Muscle of leg (tissue), 11 donors: ENCODE measurements around the gene CYP11A1. TPM values are rescaled to one million over a fixed set of nuclear protein-coding genes. Genes with fewer than 3 reads are reported as not detected.

Experiments
- DNase-seq: peaks from one replicate; pipeline ENCODE4 v3.0.0; 2013
- H3K27ac ChIP-seq: one replicate; pipeline ENCODE4 v1.5.1; 2013; ENCODE audit warnings: mild to moderate bottlenecking, low read length, control low read depth
- H3K27me3 ChIP-seq: one replicate; pipeline ENCODE4 v1.6.1; 2013; ENCODE audit warnings: low read length; ENCODE audit not compliant: control insufficient read depth, insufficient read depth
- H3K36me3 ChIP-seq: one replicate; pipeline ENCODE4 v1.6.1; 2013; ENCODE audit warnings: low read length; ENCODE audit not compliant: control insufficient read depth, insufficient read depth
- H3K4me1 ChIP-seq: one replicate; pipeline ENCODE4 v1.6.1; 2013; ENCODE audit warnings: low read length; ENCODE audit not compliant: control insufficient read depth, insufficient read depth
- H3K4me3 ChIP-seq: one replicate; pipeline ENCODE4 v1.5.1; 2013; ENCODE audit warnings: low read length, control low read depth
- H3K9me3 ChIP-seq: replicated peaks from 2 replicates; pipeline ENCODE4 v1.6.1; 2013; ENCODE audit warnings: low read depth, low read length; ENCODE audit not compliant: control insufficient read depth
- WGBS: methylation state at CpG from one replicate; pipeline ENCODE4 v1.1.5; 2013; ENCODE audit warnings: missing lambda C conversion rate; ENCODE audit not compliant: insufficient coverage; 5-methylcytosine and 5-hydroxymethylcytosine counted together
- polyA plus RNA-seq, 8 donors: library from polyadenylated mRNA; unstranded; fragments of 120-200 nt; gene quantifications; one replicate each; pipeline versions ENCODE4 v1.2.1 to v1.2.3, GENCODE V29; 2013; ENCODE audit warnings: inconsistent platforms in 1 of 8, low replicate concordance in 1 of 8; ENCODE audit not compliant: insufficient read length in 8 of 8, insufficient read depth in 1 of 8
- total RNA-seq: library from RNA; stranded (reverse); fragments of 120-200 nt; gene quantifications from one replicate; pipeline ENCODE4 v1.2.4, GENCODE V29; 2013

Gene CYP11A1
- total and polyA plus RNA-seq, 9 donors: 1.2 to 3.6 (median 2.4) TPM

DNA sequence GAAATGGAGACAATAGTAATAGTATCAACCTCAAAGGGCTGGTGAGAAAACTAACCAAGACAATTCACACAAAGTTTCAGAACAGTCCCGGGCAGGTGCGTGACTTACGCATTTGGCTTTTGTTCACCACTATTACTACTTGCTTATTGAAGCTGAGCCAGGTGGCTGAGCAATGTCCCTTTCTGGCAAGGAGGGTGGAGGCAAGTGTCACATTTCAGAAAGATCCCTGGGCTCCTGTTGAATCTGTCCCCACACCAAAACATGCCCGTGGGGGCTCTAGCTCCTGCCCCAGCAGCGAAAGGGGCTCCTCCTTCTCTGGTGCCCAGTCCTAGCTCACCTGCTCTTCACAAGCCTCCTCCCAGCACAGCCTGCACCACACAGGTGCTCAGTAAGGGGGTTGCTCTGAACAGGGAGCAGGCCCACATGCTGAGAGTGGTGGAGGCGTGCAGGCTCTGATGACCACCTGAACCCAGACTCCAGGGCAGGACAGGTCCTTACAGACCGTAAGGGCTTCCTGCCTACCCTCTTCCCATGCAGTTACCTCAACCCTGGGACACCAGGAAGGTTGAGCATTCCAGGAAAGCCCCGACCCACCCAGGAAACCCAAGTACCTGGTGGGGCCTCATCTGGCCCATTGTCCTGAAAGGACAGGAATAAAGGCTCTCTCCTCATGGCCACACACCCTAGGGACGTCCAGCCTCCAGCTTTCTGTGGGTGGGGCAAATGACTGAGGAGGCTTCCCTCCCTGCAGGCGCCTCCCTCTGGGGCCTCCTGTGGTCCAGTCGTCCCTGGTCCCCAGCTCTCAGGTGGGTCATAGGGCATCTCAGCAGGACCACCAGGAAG is 33.7 kb upstream of the CYP11A1 start:
- DNase-seq: no peak
- Histone ChIP-seq H3K27ac (no peak overlapping the region), H3K9me3 (no peaks in the 10 kb centered on the region), H3K4me1 (peaks cover 55% of the 10 kb centered on the region), H3K4me3 (no peak overlapping the region), H3K36me3 (no peaks in the 10 kb centered on the region), H3K27me3 (peaks cover 10% of the 10 kb centered on the region)
- 63% methylated on average over 7 of the region's 11 CpGs for WGBS

DNA sequence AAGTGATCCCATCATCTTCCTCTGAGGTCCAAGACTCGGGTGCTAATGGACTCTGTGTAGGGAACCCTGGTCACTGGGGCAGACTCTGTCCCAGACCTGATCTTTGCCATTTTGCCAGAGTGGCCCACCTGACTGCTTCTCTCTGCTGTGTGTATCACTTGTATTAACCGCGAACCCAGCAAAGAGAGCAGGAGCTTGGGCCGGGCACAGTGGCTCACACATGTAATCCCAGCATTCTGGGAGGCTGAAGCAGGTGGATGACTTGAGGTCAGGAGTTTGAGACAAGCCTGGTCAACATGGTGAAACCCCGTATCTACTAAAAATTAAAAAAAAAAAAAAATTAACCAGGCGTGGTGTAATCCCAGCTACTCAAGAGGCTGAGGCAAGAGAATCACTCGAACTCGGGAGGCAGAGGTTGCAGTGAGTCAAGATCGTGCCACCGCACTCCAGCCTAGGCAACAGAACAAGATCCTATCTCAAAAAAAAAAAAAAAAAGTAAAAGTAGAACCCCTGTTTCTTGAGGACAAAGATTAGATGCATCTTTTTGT is 32.9 kb upstream of the CYP11A1 start:
- no peaks in the 10 kb centered on the region for H3K36me3 ChIP-seq
- peaks cover 63% of the 10 kb centered on the region for H3K4me1 ChIP-seq
- WGBS: 92% methylated on average over 1 of the region's 10 CpGs
- no peak overlapping the region for H3K27ac ChIP-seq
- no peak for DNase-seq
- H3K4me3 ChIP-seq: no peak overlapping the region
- H3K27me3 ChIP-seq: peaks cover 6% of the 10 kb centered on the region
- H3K9me3 ChIP-seq: no peaks in the 10 kb centered on the region

DNA sequence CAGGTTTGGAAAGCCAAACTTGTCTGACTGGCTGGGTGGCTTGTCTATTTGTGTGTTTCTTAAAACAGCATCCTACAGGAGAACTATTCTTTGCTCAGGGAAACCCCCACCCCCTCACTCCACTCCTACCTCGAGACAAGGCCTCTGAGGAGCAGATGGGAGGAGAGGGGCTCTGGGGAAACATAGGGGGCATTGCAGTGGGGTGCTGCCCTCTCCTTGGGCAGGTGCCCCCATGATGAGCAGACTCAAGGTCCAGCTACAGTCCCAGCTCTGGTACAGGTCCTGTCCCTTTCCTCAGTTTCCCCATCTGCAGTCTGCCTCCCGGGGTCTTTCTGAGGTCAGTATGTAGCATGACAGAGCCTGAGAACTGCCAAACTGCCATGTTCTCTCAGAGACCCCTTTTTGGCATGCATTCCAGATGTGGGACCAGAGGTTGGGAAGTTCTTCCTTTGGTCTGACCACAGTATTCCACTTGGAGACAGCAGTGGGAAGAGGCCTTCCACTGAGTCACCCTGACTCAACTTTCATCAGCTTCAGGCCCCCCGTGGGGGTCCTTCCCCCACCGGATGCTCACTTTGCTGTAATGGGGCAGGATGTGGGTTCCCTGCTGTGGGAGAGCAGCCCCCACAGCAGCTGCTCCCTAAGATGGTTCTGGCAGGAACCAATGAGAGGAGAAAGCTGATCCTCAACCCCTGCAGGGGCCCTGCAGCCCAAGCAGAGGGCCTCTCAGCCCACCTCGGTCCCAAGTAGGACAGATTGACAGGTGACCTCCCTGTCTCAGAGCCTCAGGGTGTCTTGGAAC is 32.3 kb upstream of the CYP11A1 start:
- Histone ChIP-seq H3K27me3 (peaks cover 4% of the 10 kb centered on the region), H3K27ac (no peak overlapping the region), H3K9me3 (no peaks in the 10 kb centered on the region), H3K4me3 (no peak overlapping the region), H3K4me1 (peaks cover 67% of the 10 kb centered on the region), H3K36me3 (no peaks in the 10 kb centered on the region)
- WGBS: 43% methylated on average over 1 of the region's 5 CpGs
- DNase-seq: no peak

DNA sequence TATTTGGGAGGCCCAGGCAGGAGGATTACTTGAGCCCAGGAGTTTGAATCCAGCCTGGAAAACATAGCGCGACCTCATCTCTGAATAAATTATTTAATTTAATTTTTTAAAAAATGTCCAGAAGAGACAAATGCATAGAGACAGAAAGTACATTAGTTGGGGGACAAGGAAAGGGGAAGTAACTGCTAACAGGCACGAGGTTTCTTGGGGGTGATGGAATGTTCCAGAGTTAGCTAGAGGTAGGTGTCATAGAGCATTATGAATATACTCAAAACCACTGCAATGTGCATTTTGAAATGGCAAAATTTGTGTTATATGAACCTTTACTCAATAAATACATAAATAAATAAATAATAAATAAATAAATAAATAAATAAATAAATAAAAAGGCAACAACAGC is 31.7 kb upstream of the CYP11A1 start:
- Histone ChIP-seq H3K36me3 (no peaks in the 10 kb centered on the region), H3K4me3 (no peak overlapping the region), H3K27ac (no peak overlapping the region), H3K9me3 (no peaks in the 10 kb centered on the region), H3K27me3 (peaks cover 3% of the 10 kb centered on the region), H3K4me1 (peaks cover 62% of the 10 kb centered on the region)
- no peak for DNase-seq
- no CpG with 5 or more reads among the region's 3 CpGs for WGBS

DNA sequence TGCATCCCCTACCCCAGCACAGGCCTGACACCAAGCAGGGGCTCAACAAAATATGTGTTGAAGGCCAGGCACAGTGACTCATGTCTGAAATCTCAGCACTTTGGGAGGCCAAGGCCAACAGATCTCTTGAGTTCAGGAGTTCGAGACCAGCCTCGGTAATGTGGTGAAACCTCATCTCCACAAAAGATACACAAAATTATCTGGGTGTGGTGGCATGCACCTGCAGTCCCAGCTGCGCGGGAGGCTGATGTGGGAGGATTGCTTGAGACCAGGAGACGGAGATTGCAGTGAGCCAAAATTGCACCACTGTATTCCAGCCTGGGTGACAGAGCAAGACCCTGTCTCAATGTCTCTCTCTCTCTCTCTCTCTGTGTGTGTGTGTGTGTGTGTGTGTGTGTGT is 30.7 kb upstream of the CYP11A1 start:
- Histone ChIP-seq H3K27ac (no peak overlapping the region), H3K4me1 (peaks cover 54% of the 10 kb centered on the region), H3K27me3 (peaks cover 2% of the 10 kb centered on the region), H3K9me3 (no peaks in the 10 kb centered on the region), H3K4me3 (no peak overlapping the region), H3K36me3 (no peaks in the 10 kb centered on the region)
- DNase-seq: no peak
- no CpG with 5 or more reads among the region's 5 CpGs for WGBS

DNA sequence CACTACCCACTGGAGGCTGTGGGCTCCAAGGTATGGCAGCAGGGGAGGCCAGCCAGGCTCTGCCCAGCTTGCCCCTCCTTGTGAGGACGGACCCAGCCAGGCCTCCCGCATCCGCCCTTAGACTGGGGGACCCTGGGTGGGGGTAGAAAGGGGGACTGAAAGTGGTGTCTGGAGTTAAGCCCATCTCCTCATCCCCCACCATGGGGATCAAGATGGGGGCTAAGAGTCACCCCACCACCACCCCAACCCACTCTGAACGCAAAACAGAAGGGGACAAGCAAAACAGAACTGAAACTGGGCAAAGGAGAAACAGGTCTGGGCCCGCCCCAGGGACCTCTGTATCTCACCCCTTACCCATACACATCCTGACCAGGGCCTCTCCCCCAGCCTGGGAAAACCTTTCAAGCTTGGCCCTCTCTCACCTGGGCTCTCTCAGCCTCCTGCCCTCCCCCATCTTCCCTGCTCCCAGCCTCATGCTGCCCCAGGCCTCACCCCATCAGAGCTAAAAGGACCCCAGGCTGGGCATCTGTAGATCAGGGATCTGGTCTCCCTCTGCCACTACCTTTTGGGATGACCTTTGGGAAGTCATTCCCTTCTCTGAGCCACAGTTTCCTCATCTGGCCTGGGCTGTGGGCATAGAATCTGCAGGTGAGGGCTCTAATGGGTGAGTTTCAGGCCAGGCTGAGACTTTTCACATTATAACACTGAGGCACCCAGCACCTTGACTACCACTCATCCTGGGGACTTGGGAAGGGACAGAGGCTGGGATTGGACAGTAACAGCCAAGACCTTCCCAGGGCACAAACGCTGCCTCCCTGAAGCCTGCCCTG is 30.0 kb upstream of the CYP11A1 start:
- no peak overlapping the region for H3K27ac ChIP-seq
- H3K9me3 ChIP-seq: no peaks in the 10 kb centered on the region
- WGBS: 80% methylated on average over 3 of the region's 6 CpGs
- H3K36me3 ChIP-seq: no peaks in the 10 kb centered on the region
- peaks cover 2% of the 10 kb centered on the region for H3K27me3 ChIP-seq
- DNase-seq: no peak
- peaks cover 53% of the 10 kb centered on the region for H3K4me1 ChIP-seq
- H3K4me3 ChIP-seq: no peak overlapping the region

DNA sequence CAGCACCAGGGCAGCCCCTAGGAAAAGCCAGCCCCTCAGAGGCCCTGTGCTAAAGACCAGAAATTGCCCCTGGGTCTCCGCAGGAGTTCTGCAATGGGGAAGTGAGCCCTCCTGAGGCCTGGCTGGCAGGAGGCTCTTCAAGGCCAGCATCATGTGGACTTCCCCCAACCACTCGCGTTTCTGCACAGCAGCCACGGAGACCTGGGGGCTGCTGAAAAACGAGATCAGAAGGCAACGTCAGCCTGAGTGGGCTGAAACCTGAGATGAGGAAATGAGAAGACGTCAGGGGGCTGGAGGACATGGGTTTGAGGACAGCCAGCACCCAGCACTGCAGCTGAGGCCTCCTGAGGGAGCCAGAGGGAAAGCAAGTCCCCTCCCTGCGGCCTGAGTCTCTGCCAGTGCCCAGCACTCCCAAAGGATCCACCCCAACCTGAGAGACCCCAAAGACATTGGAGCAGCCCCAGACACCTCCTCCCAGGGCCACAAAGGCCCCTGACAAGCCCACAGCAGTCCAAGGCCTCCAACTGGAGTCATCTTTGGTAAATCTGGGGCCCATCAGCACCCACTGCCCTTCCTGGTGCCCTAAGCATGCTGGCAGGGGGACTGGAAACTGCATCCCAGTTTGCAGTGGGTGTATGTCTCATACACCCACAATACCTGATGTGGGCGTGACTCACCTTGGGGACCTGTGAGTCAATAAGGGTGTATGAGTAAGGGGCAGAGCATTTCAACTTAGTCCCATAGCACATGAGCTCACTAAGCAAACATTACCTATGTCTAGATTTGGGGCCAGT is 29.2 kb upstream of the CYP11A1 start:
- H3K27me3 ChIP-seq: peaks cover 2% of the 10 kb centered on the region
- H3K4me1 ChIP-seq: peaks cover 56% of the 10 kb centered on the region
- H3K36me3 ChIP-seq: no peaks in the 10 kb centered on the region
- no peak overlapping the region for H3K4me3 ChIP-seq
- WGBS: 30% methylated on average over 6 of the region's 9 CpGs
- no peaks in the 10 kb centered on the region for H3K9me3 ChIP-seq
- peak; percentile 43 for DNase-seq
- H3K27ac ChIP-seq: no peak overlapping the region

DNA sequence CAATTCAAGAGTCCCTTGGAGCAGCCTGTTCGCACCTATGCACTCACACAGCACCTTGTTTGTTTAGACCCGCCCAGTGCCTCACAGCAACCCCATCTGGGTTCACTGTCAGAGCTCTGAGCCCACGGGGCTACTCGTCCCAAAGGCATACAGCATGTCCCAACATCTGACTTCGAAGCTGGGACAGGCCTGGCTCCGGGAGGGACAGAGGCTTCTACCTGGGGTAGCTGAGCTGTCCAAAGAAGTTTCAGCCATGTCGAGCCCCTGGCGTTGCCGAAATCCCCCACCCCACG is 28.6 kb upstream of the CYP11A1 start:
- Histone ChIP-seq H3K9me3 (no peaks in the 10 kb centered on the region), H3K27ac (no peak overlapping the region), H3K27me3 (peaks cover 2% of the 10 kb centered on the region), H3K4me3 (no peak overlapping the region), H3K36me3 (no peaks in the 10 kb centered on the region), H3K4me1 (peaks cover 55% of the 10 kb centered on the region)
- DNase-seq: no peak
- WGBS: 66% methylated on average over 6 of the region's 10 CpGs

DNA sequence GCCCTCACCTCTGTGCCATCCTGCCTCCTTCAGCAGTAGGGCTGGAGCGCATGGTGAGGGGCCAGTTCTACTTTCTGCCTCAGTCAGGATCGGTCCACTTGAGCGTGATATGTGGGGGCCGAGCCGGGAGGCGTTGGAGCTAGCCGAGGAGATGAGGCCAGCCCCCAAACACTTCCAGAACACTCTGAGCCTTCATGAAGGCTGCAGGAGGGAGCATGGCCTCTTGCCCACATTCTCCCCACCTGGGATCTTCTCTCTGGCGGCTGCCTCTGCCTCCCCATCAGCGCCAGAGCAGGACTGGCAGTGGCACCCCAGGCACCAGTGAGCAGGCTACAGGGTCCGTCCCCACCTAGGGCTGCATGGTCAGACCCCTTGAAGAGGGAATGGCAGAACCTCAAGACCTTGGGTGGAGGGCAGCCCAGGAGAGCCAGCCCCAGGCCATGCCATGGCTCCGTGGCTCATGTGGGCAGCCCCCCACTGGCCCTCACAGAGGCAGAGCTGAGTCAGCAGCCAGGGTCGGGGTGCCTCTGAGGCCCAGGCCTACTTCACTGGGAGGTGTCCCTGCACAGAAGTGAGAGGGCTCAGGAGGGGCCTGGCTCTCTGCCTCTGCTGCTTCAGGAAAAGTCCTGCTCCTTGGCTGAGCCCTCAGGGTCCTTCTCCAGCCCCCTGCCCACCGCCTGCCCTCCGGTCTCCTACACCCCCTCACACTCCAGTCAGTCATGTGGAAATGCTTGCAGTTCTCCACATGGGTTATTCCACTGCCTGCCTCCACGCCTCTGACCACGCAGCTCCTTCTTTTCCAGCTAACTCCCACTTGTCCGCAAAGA is 28.1 kb upstream of the CYP11A1 start:
- Histone ChIP-seq H3K27me3 (no peaks in the 10 kb centered on the region), H3K4me3 (no peak overlapping the region), H3K4me1 (peaks cover 52% of the 10 kb centered on the region), H3K9me3 (no peaks in the 10 kb centered on the region), H3K27ac (no peak overlapping the region), H3K36me3 (no peaks in the 10 kb centered on the region)
- DNase-seq: no peak
- WGBS: 66% methylated on average over 11 of the region's 17 CpGs
